HepG2 (cell line): ENCODE data around the gene SRSF2. TPM values are rescaled to one million over a fixed set of nuclear protein-coding genes. Genes with fewer than 3 reads are reported as not detected.
A peak's percentile ranks its signal among the peaks of the same experiment; 100 is the strongest.

Experiments
- ZNF142 ChIP-seq: sonication (generic); formaldehyde crosslinking; IDR thresholded peaks from 2 replicates; pipeline ENCODE4 v1.4.0; 2020; ENCODE audit warnings: missing genetic modification reagents
- ZNF574 ChIP-seq: sonication (generic); formaldehyde crosslinking; IDR thresholded peaks from 2 replicates; pipeline ENCODE4 v1.4.0; 2020; ENCODE audit warnings: missing genetic modification reagents
- ZNF800 ChIP-seq: sonication (generic); formaldehyde crosslinking; IDR thresholded peaks from 2 replicates; pipeline ENCODE4 v1.4.0; 2020; ENCODE audit warnings: missing genetic modification reagents
- ZSCAN20 ChIP-seq: sonication (generic); formaldehyde crosslinking; IDR thresholded peaks from 2 replicates; pipeline ENCODE4 v1.4.0; 2020; ENCODE audit warnings: missing genetic modification reagents, mild to moderate bottlenecking, borderline replicate concordance
- polyA plus RNA-seq, 8 experiments: library from polyadenylated mRNA; depleted of rRNA in 3 of 8; stranded (reverse) in 7 of 8; unstranded in 1 of 8; fragments of >200 nt; fragmentation: Illumina TruSeq in 4 of 8; extraction: Trizol in 4 of 8; gene quantifications; 2 replicates each; pipeline versions ENCODE4 v1.2.1 to v1.2.3, GENCODE V29; 2011 to 2016; ENCODE audit warnings: low read depth in 4 of 8, missing spikeins in 1 of 8, mixed read lengths in 1 of 8; ENCODE audit not compliant: insufficient read depth in 1 of 8
- total RNA-seq, 5 experiments: library from RNA; depleted of rRNA; stranded (reverse); fragments of >200 nt; fragmentation: Illumina TruSeq; extraction: Trizol; gene quantifications; 2 replicates each; pipeline ENCODE4 v1.2.3, GENCODE V29; 2016; ENCODE audit warnings: low read depth in 1 of 5

Gene SRSF2
- total and polyA plus RNA-seq, 2 of the 13 experiments (the other 11 are each of a cell fraction or from before 2014, with no cell fraction given), result 306 to 319 TPM

GRCh38 chr17:76726776-76727718, 10.1 kb downstream of the SRSF2 start, which contains the start of gene METTL23 (continued):
- TF ChIP-seq ZNF574 (CRISPR knock-in tag), result no peak; the same call in 1 of the 2 replicates
- peak; percentile 12 for TF ChIP-seq ZNF800 (CRISPR knock-in tag)
- no peak for TF ChIP-seq ZSCAN20
- TF ChIP-seq ZNF142 (CRISPR knock-in tag), result no peak; the same call in 1 of the 2 replicates
